Stimulated activated CD4-positive, alpha-beta T cell treated with anti-CD3 and anti-CD28 coated beads, Interleukin-2, amount 100 ng/mL, for 48 hours (primary cell): ENCODE measurements around the gene CLCC1.
"Not testable (repeated sequence)": the region's sequence is repeated elsewhere in the genome, so short reads cannot be mapped to it uniquely, and the experiment has no call there.

Experiments
- DNase-seq, 2 donors: peaks; one replicate each; pipeline ENCODE4 v3.0.0-alpha.2; 2020

CLCC1 gene, protein sequence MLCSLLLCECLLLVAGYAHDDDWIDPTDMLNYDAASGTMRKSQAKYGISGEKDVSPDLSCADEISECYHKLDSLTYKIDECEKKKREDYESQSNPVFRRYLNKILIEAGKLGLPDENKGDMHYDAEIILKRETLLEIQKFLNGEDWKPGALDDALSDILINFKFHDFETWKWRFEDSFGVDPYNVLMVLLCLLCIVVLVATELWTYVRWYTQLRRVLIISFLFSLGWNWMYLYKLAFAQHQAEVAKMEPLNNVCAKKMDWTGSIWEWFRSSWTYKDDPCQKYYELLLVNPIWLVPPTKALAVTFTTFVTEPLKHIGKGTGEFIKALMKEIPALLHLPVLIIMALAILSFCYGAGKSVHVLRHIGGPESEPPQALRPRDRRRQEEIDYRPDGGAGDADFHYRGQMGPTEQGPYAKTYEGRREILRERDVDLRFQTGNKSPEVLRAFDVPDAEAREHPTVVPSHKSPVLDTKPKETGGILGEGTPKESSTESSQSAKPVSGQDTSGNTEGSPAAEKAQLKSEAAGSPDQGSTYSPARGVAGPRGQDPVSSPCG

DNA sequence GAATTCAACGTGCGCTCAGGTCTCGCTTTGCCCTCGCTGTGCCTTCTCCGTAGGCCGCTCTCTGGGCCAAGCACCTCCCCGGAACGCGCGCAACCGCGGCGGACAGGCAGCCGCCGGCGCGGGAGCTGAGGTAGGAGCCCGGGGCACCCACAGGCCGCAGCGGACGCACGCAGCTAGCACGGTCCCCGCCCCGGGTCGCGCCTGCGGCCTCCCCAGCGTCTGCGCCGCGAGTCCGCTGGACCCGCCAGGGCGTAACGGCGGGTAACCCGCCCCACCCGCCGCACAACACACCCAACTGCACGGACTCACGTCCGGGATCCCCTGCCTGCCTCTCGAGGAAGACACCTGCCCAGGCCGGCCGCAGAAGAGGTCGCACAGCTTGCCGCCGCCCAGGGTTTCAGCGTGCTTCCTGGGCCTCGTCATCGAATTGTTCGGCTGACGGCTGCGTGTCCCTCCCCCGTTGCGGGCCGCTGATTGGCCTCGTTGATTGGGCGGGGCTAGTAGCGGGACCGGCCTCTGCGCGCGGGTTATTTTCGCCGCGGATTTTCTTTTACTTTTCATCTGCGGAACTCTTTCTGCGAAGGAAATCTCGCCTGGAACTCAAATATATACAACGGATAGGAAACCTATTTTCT lies at the start of gene CLCC1:
Gene CLCC1 (minus strand): TSS at position 433 of the 635 bp plus-strand sequence. CDS start 13,047 bp downstream, outside the sequence.
- peak; percentile 86 to 87 for DNase-seq

DNA sequence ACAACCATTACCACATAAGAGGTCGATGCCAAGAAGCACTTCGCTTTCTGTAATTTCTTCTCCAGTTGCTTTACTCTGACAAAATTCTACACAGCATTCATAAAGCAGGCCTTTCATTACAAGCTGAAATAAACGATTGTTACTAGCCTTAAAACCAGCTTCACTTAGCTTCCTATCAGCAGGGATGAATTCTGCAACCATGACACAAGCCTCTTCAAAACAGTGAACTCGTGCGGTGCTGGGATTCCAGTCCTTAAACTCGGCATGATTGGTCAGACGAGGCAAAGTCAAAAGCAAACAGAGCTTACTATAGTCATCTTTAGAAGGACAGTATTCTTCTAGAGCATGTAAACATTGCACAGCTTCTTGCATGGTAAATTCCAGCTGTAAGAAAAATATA lies 48.1 kb upstream of the CLCC1 start:
- no peak for DNase-seq

DNA sequence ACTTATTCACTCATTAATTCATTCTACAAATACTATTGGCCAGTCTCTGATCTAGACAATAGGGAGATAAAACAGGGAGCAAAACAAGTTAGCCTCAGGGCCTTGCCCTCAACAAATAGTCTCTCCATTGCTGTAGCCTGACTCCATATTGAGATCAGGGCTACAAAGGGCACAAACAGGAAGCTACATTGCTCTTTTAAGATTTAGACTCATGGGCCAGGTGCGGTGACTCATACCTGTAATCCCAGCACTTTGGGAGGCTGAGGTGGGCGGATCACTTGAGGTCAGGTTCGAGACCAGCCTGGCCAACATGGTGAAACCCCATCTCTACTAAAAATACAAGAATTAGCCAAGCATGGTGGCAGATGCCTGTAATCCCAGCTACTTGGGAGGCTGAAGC lies 33.3 kb upstream of the CLCC1 start:
- DNase-seq = not testable (repeated sequence)

DNA sequence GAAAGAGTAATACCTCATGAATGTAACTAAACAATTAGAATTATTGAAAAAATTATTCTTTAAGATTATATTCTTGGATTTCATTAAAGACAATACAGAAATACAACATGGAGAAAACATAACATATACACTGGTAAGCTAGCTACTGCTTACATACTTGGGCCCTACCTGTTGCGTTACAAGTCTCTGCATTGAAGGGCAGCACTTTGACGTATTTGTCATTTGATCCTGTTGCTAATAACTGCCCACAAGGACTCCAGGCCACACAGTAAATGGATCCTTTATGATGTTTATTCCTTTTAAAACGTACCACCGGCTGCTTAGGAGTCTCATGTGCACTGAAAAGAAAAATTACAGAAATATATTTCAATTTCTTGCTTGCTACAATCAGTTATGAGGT lies 19.8 kb upstream of the CLCC1 start:
- no peak for DNase-seq

DNA sequence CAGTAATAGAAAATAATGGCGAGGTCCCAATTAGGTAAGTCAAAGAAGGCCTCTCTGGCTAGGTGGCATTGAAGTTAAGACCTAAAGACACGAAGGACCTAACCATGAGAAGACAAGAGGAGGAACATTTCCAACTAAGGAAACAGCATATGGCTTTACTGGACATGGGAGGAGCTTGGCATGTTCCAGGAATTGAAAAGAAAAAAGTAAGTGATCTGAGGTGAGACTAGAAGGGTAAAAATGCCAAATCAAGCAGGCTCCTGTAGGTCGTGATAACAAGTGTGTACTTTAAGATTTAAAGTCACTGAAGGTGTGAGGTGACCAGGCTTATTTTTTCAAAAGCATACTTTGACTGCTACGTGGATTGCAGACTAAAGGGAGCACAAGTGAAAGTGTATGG lies 13.4 kb upstream of the CLCC1 start:
- DNase-seq = no peak

DNA sequence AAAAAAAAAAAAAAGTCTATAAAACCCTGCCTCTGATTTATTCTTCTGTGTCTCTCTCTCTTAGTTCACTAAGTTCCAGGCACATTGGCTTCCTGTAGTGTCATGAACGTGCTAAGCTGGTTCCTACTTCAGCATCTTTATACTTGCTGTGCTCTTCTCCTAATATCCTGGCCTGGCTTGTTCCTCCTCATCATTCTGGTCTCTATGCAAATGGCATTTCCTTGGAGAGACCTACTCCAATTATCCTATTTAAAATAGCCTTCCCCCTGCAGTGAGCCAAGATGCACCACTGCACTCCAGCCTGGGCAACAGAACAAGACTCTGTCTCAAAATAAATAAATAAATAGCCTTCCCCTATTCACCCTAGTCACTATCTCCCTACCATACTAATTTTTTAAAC lies 9.7 kb upstream of the CLCC1 start:
- DNase-seq = no peak

DNA sequence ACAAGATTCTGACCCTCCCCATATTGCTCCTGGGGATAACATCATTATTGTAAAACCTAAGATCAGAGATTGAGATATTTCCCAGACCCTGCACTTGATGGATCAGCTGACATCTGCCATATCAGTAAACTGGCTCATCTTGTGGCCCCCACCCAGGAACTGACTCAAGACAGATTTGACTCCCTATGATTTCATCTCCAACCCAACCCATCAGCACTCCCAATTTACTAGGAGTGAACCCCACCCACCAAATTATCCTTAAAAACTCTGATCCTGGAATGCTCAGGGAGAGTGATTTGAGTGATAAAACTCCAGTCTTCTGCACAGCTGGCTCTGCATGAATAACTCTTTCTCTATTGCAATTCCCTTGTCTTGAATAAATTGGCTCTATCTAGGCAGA lies 6.1 kb upstream of the CLCC1 start:
- DNase-seq = no peak

DNA sequence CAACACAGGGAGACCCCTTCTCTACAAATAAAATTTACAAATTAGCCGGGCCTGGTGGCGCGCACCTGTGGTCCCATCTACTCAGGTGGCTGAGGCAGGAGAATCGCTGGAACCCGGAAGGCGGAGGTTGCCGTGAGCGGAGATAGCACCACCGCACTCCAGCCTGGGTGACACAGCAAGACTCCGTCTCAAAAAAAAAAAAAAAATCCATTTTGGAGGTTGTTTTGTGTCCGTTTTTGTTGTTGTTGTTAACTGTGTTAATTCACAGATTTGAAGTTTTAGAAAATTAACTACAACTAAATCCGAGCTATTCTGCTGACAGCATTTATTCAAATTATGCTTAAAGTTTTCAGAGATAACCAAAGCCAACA lies 618 bp downstream of the CLCC1 start:
- peak; percentile 16 to 23 for DNase-seq

DNA sequence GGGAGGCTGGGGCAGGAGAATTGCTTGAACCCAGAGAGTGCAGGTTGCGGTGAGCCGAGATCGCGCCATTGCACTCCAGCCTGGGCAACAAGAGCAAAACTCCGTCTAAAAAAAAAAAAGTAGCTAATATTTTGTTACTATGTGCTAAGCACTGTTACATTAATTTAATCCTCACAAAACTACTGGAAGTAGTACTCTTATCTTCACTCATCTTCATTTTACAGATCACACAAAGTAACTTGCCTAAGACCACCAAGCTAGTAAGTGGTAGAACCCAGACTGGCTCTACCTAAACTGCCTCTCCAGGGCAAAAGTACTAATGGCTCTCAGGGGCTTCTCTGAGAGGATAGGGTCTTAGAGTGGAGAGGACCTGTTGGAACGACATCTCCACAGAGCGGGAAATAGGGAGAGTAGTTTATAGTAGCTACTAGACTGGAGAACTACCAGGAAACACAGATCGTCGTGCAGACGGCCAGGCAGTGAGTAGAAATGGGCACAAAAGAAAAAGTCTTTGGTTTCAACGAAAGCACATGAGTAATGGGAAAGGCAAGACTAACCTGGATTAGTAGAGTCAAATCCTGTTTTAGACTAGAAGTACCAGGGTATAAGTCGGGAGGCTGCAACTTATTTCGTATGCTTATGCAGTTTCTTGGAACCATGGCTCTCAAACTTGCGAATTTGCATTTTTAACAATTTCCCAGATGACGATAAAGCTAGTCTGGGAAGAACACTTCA lies 1.4 kb downstream of the CLCC1 start:
- DNase-seq = no peak

DNA sequence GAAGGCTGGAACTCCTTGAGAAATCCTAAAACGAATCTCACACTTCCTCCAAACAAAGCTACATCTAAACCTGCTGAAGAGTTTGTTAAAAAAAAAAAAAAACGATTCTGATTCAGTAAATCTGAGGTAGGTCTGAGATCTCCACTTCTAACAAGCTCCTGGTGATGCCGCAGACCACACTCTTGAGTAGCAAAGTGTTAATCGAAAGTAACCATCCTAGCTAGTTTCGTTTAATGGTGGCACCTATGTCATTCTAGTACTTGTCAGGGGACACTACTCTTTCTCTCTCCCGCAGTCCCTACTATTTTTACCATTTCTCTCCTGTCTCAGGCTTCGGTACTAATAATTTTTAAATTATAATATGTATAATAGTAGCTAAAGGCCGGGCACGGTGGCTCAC lies 2.1 kb downstream of the CLCC1 start:
- no peak for DNase-seq

DNA sequence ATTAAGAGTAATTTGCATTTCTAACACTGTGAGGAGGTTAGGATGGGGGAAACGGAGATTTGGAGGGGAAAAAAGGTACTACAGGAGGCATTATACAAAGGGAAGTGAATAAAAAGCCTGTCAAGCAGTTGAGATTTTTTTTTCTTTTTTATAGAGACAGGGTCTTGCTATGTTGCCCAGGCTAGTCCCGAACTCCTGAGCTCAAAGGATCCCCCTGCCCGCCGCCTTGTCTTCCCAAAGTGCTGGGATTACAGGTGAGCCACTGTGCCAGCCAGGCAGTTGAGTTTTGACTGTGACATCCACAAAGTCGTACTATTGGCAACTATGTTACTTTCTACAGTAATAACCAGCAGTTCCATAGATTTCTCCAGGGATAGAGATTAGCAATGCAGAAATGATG lies 2.6 kb downstream of the CLCC1 start:
- DNase-seq = no peak

DNA sequence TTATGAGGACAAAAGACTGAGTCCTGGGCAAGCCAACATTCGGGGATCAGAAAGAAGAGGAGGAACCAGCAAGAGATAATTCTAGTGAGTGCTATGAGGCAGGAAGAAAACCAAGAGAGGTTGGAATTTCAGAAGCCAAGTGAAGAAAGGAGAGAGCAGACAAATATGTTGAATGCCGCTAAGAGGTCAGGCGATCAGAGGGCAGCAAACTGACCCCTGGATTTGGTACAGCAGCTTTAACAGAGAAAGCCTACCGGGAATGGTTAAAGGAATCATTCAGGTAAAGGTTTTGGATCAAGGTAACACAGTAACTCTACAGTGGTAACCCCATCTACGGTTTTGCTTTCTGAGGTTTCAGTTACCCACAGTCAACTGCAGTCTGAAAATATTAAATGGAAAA lies 5.4 kb downstream of the CLCC1 start:
- no peak for DNase-seq

DNA sequence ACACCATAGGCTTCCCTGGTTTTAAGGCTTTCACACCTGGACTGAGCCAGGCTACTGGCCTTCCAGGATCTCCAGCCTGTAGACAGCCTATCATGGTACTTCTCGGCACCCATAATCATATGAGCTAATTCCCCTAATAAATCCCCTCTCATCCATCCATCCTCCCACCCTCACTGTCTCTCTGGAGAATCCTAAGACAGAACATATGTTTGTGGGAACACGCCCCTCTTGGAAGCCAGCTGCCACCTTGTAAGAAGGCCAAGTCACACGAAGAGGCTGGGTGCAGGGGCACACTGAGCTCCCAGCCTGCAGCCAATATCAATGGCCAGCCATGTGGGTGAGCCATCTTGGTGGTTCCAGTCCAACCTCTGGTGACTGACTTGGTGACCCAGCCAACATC lies 7.4 kb downstream of the CLCC1 start:
- no peak for DNase-seq

DNA sequence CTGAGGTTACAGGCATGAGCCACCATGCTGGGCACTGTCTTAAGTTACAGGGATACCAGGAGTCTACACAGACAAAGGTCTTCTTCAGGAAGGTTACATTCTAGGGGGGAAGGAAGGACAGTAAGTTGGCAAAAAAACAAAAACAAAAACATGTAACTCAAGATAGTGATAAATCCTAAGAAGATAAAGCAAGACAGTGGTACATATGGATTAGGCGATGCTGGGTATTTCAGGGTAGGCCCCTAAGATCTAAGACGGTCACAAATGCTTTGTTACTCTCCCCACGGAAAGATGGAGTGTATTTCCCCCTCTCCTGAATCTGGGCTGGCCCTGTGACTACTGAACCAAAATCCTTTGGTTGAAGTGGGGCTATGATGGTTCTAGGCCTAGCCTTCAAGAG lies 8.2 kb downstream of the CLCC1 start:
- no peak for DNase-seq

DNA sequence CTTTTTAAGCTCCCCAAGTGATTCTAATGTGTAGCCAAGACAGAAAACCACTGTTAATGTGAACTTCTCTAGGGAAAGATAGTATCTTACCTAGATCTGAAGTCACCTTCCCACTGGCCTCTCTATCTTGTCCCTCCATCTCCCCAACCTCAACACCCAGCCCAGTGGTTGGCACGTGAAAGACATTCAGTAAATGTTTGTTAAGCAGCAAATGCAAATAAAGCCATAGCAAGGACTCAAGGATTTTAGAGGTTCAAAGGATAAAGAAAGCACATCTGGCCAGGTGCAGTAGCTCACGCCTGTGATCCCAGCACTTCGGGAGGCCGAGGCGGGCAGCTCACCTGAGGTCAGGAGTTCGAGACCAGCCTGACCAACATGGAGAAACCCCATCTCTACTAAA lies 9.8 kb downstream of the CLCC1 start:
- DNase-seq = no peak

DNA sequence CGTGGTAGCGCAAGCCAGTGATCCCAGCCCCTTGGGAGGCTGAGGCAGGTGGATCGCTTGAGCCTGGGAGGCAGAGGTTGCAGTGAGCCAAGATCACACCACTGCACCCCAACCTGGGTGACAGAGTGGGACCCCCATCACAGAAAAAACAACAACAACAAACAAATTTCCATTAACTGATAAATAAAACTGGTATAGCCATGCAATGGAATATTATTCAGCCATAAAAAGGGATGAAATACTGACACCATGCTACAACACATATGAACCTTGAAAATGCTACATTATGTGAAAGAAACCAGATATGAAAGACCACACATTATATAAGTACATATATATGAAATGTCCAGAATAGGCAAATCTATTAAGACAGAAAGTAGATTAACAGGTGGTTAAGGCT lies 12.0 kb downstream of the CLCC1 start:
- DNase-seq = no peak

DNA sequence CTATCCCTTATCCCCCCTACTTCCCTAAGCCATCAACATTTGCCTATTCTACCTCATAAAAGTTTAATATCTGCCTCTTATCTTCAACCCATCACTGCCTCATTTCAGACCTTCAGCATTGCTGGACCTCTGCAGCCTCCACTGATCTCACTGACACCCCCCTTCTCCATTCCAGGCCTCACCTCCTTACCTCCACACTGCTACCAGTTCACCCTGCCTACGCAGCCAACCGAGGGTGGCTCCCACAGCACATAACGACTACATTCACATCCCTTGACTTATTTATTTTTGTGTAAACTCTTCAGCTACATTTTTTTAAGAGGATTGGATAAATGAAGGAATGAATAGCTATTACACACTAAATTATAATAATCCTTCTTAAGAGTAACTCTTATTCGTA lies 14.2 kb downstream of the CLCC1 start:
- no peak for DNase-seq

DNA sequence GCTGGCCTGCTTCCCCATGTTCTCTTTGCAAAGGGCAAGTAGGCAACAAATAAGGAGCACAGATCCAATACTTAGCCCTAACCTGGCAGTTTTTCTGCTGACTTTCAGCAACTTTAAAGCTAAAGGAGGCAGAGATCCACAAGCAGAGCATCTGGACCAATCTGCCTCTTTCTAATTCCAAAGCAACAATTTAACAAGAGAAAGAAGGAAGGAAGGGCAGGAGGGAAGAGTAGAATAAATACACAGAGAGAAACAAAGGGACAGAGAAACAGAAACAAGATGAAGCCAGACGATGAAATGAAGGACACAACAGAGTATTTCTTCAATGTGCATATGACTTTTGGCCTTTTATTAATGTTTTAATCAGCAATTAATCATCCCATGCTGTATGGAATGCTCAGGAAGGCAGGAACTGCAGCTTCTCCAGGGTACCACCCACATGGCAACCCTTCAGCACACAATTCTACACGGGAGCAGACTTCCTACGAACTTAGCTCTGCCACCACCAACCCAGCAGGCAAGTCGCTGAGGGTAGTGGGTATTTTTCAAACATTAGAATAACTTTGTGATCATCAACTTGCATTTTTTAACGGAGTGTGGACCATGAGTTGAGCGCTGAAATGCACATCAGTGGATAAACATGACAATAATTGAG lies 15.3 kb downstream of the CLCC1 start:
- no peak for DNase-seq

DNA sequence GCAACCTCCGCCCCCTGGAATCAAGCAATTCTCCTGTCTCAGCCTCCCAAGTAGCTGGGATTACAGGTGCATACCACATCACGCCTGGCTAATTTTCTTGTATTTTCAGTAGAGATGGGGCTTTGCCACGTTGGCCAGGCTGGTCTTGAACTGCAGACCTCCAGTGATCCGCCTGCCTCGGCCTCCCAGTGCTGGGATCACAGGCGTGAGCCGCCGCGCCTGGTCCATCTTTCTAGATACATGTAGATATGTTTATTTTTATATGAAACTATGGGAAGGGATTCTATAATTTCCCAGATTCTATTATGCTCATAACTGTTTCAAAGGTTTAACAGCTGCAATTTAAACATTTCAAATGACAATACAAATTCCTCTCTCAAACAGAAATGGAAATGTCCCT lies 27.1 kb downstream of the CLCC1 start:
- DNase-seq = no peak

DNA sequence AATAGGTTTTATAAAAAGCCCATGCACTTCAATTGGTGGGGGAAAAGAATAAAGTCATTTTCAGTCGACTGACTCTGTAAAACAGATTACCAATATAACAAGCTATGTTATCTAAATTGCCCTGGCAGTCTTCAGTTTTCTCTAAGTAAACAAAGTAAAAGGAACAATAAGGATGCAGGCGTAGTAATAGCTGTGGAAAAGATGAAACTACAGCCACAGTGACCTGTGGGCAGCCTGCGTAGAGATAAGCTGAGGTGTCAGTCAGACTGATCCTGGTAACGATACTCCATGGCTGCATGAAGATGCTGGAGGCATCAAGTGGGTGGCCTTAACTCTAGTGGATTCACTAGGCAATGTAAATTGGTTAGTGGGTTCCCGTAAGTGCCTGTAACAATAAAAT lies 29.3 kb downstream of the CLCC1 start:
- DNase-seq = no peak

DNA sequence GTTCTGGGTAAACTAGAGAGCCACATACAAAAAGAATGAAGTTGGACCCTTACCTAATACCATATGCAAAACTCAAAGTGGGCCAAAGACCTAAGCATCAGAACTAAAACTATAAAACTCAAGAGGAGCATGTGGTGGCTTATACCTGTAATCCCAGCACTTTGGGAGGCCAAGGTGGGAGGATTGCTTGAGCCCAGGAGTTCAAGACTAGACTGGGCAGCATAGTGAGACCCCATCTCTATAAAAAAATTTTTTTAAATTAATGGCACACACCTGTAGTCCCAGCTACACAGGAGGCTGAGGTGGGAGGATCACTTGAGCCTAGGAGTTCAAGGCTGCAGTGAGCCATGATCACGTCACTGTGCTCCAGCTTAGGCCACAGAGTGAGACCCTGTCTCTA lies 35.7 kb downstream of the CLCC1 start:
- not testable (repeated sequence) for DNase-seq

DNA sequence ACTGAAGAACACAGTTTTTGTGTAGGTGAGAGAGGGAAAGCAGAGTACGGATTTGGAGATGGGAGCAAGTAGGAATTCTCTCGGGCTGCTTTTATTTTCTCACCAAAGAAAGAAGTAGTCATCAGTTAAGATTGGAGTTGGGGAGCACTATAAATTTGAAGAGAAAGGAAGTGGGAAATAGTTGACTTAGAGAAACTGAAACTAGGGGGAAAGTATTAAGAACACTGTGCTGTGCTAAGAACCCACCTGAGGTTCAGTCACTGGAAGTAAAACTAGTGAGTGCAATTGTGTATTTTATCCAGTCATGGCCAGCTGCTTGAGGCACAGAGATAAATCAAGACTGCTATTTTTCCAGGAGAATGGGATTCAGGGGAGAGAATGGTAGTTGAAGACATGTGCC lies 37.4 kb downstream of the CLCC1 start:
- no peak for DNase-seq

DNA sequence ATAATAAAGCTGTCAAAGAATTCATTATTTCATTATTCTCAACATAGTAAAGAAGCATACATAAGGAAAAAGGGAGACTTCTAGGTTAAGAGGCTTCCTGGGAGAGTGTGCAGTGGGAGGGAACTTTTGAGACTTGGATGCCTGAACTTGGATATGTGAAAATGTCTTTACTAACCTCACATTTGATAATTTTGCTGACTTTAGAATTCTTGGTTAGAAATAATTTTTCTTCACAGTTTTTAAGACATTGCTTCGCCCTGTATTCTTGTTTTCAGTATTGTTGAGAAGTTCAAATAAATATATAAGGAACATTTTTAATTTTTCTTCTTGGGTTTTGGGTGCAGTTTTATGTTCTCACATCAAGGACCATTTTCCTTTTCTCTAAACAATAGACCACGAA lies 46.5 kb downstream of the CLCC1 start:
- no peak for DNase-seq
